HG03025 (cell line): ENCODE data around the gene RAD17.
"Not testable (repeated sequence)": the region's sequence is repeated elsewhere in the genome, so short reads cannot be mapped to it uniquely, and the experiment has no call there.

ENCODE experiments used
- ATAC-seq: cut with Tn5 transposase; IDR thresholded peaks from one replicate; pipeline ENCODE4 v1.9.1; 2021; ENCODE audit warnings: mild to moderate bottlenecking, moderate library complexity; ENCODE audit not compliant: unreplicated experiment, low FRiP score

RAD17 gene, protein sequence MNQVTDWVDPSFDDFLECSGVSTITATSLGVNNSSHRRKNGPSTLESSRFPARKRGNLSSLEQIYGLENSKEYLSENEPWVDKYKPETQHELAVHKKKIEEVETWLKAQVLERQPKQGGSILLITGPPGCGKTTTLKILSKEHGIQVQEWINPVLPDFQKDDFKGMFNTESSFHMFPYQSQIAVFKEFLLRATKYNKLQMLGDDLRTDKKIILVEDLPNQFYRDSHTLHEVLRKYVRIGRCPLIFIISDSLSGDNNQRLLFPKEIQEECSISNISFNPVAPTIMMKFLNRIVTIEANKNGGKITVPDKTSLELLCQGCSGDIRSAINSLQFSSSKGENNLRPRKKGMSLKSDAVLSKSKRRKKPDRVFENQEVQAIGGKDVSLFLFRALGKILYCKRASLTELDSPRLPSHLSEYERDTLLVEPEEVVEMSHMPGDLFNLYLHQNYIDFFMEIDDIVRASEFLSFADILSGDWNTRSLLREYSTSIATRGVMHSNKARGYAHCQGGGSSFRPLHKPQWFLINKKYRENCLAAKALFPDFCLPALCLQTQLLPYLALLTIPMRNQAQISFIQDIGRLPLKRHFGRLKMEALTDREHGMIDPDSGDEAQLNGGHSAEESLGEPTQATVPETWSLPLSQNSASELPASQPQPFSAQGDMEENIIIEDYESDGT

DNA sequence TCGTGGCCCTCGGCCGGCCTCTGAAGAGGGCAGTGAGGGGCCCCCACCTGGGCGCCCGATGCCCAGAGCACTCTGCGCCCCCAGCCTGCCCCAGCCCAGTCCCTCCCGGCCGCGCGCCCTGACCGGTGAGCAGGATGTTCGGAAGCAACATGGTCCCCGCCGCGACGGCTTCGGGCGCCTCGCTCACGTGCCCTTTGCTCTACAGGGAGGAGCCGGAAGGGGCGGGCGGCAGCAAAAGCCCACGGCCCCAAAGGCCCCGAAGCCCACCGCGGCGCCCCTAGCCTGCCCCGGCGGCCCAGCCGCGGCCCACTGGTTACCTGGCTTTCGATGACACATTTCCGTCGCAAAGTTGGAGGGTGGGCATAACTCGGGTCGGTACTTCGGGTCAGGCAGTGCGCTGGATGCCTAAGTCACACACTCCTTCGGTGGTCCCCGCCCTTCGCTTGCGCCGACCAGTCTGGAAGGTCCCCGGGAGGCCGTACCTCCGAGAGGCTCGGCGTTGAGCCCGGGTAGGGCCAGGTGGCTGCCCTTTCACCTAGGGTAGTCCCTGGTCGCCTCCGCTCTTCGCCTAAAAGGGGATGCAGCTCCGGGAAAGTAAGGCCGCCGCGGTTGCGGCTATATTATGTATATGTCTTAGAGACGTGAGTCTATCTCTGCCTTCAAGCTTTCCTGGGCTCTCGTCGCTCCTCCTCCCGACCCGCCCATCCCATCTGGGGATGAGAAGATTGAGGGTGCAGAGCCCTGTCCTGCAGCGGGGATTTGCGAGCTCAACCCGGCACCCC is at the start of gene RAD17, which contains the start of the genes AK6 and TAF9:
Gene RAD17, plus strand, starts transcription at position 479 of the 782 bp plus-strand sequence. CDS start 2,391 bp downstream, outside the sequence.
Gene AK6, minus strand, starts transcription at position 181 of the 782 bp plus-strand sequence. Its CDS starts 30 bp downstream, at position 151.
Gene TAF9, minus strand, starts transcription at position 181 of the 782 bp plus-strand sequence. CDS start 3,783 bp downstream, outside the sequence.
- peak; percentile 88 for ATAC-seq

DNA sequence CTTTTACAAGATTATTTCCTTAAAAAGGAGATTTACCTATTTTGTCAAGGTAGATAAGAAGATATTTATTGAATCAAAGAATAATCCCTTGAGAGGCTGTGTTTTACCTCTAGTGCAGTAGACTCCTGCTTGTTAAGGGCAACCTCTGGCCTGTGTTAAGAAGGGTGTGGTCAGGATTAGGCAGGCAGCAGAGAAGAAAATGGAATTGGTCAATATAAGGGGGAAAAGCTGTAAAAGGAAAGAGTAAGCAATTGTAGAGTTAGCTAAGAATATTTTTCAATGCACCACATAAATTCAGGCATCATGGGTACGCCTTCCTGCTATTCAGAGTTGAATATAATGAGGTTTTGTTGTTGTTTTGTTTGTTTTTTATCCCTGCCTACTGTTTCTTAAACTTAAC is 43.3 kb upstream of the RAD17 start:
- no peak for ATAC-seq

DNA sequence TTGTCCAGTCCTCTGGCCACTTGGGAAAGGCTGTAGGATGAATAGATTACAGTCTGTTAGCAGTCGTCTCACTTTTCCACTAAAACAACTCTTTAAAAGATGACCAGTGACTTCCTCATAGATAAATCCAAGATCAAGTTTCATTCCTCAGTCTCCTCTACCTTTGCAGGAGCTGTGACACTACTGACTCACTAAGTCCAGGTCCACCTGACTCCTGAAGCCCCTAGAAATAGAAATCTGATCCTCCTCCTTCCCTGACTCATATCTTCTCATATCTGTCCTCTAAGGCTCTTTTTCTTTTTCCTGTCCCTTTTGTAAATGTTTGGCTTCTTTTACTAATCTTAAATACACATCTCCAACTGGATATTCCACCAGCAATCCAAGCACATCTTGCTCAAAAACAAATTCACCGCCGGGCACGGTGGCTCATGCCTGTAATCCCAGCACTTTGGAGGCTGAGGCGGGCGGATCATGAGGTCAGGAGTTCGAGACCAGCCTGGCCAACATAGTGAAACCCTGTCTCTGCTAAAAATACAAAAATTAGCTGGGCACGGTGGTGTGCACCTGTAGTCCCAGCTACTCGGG is 39.6 kb upstream of the RAD17 start:
- no peak for ATAC-seq

DNA sequence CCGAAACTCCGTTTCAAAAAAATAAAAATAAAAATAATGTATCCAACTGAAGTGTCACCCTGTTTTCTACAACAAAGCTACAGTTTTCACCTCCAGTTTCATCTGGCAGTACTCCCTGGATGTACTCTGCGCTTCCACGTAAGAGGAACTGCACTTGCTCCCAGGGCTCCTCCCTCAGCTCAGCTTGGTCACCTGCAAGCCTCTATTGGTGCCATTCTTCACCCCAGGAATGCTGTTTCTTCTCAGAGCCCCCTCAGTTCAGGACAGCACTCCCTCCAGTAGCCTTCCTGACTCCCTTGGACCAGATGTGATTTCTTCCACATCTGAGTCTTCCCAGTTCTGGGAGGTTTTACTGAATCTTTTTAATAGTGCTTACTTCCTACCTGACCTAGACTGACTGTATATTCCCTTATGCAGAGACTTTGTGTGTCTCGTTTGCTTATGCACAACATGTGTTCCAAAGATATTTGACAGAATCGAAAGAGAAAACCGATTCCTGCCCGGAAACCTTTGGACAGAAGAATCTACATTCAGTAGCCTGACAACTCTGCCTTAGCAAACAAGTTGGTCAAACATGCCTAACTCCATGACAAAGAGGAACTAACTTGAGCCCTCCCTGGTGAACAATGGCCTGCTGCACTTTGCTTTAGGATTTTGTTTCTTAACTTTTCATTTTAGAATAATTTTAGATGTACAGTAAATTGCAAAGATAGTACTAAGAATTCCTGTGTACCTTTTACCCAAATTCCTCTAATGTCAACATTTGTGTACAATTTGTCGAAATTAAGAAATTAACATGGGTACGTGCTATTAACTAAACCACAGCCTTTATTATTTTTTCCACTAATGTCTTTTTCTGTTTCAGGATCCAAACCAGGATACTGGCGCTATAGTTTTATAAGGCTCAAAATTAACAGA is 37.8 kb upstream of the RAD17 start:
- no peak for ATAC-seq

DNA sequence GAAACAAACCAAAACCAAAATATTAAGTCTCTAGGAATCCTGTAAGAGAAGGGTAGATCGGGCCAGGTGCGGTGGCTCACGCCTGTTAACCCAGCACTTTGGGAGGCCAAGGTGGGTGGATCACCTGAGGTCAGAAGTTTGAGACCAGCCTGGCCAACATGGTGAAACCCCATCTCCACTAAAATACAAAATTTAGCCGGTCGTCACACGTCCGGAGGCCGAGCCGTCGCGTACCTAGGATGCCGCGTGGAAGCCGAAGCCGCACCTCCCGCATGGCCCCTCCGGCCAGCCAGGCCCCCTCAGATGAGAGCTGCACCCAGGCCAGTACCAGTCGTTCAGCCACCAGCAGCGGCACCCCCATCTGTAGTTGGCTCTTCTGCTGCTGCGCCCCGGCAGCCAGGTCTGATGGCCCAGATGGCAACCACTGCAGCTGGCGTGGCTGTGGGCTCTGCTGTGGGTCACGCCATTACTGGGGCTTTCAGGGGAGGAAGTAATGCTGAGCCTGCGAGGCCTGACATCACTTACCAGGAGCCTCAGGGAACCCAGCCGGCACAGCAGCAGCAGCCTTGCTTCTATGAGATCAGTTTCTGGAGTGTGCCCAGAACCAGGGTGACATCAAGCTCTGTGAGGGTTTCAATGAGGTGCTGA is 35.8 kb upstream of the RAD17 start:
- ATAC-seq: not testable (repeated sequence)

DNA sequence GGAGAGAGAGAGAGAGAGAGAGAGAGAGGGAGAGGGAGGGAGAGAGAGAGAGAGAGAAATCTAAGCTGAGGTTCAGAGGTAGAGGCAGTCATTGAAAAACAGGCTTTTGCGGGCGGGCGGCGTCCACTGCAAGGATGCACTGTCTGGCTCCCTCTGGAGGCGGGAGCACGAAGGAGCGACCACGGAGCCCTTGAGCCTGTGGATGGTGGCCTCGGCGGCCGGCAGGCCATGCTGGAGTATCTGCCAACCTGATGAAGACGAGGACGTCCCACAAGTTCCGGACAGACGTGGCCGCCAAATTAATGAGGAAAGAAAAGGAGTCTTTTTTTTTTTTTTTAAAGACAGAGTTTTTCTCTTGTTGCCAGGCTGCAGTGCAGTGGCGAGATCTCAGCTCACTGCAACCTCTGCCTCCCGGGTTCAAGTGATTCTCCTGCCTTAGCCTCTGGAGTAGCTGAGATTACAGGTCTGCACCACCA is 34.8 kb upstream of the RAD17 start:
- ATAC-seq: peak; percentile 45

DNA sequence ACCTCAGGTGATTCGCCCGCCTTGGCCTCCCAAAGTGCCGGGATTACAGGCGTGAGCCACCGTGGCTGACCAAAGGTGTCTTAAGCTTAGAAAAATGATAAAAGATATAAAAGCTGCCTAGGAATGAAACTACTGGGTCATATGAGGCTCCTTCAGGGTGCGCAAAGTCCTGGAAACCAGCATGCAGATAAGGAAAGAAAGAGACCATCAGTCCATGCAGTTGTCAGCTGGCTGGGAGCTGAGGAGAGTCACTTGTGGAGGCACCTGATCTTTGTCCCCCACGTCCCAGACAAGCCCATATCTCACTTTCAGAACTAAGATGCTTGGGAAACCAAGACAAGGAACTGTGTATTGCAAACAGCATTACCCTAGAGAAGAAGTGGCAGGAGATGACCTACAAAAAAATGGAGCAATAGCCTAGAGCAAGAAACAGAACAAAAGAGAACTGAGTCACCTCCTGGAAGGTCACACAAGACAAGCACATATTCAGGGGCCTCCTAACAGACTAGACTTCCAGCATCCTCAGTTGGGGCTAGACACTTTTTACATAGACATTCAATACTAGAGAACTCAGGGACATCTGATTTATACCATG is 34.2 kb upstream of the RAD17 start:
- no peak for ATAC-seq

DNA sequence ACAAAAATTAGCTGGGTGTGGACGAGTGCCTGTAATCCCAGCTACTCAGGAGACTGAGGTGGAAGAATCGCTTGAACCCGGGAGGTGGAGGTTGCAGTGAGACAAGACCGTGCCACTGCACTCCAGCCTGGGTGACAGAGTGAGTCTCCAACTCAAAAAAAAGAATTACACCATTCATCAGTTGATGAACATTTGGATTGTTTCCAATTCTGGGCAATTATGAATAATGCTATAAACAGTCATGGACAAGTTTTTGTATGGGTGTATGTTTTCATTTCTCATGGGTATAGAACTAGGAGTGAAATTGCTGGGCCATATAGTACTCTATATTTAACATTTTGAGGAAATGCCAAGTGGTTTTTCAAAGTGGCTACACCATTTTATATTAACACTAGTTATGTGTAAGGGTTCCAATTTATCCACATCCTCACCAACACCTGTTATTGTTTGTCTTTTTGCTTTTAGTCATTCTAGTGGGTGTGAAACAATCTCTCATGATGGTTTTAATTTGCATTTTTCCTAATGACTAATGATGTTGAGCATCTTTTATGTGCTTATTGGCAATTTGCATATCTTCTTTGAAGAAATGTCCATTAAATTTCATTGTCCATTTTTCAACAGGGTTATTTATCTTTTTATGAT is 28.0 kb upstream of the RAD17 start:
- no peak for ATAC-seq

DNA sequence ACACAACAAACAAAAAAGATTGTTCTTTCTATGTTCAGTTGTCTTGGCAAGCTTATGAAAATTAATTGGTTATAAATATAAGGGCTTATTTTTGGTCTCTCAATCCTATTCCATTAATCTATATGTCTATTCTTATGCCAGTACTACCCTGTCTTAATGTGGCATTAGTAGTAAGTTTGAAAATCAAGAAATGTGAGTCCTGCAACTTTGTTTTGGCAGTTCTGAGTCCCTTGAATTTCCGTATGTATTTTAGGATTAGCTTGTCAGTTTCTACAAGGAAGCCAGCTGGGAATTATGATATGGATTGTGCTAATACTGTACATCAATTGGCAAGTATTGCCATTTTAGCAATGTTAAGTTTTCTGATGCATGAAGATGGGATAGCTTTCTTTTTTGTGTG is 26.5 kb upstream of the RAD17 start:
- no peak for ATAC-seq

DNA sequence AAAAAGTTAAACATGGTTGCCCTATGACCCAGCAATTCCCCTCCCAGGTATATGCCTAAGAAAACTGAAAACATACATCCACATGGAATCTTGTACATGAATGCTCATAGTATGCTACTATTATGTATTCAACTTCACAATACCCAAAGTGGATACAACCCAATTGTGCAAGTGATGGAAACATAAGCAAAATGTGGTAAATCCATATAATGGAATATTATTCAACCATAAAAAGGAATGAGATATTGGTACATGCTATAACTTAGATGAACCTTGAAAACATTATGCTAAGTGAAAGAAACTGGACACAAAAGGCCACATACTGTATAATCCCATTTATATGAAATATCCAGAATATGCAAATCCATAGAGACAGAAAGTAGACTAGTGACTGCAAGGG is 19.0 kb upstream of the RAD17 start:
- no peak for ATAC-seq

DNA sequence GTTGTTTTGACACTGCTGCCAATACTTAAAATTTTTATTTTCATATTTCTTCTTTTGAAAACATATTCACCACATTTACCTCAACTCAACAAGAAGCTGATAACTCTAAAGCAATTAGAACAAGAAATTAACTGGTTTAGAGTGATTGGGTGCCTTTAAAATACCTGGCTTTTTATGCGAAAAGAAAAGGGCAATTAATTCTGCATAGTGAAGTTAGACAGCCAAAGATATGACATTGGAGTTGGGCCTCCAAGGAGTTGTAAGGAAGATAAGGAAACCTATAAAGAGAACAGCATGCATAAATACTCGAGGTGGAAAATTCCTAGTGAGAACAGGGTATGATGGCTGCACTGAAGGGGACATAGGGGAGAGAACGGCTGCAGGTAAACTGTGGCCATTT is 9.9 kb upstream of the RAD17 start:
- no peak for ATAC-seq

DNA sequence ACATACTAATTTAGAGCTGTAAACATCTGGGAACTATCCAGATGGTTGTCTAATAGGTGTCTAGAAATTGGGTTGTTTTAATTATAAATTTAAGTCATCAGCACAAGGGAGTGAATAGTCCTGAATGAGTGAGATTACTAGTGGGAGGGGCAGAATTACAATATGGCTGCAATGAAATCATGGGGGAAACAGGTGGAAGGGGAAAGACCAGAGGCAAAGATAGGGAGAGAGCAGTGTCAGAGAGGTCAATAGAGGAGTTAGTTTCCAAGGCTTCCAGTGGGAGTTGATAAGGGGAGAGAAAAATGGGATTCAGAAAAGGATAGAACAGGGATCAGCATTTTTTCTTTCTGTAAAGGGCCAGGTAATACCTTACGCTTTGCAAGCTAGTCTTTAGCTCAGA is 9.2 kb upstream of the RAD17 start:
- ATAC-seq: no peak

DNA sequence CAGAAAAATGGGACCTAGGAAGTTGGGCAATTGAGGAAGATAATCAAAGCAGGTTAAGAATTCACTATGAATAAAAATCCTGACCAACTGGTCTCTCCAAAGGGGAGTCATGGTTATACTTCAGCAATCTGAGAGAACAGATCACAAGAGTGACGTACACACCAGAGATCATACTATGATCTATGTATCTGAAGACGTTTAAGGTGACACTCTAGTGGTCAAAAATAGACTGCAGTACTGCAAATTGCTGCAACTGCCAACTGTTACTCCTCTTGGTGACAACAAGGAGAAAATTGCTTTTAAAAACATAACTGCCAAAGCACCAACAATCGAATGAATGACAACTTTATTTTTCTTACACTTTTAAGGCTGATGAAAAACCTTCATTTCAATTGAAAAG is 5.2 kb upstream of the RAD17 start:
- ATAC-seq: no peak

DNA sequence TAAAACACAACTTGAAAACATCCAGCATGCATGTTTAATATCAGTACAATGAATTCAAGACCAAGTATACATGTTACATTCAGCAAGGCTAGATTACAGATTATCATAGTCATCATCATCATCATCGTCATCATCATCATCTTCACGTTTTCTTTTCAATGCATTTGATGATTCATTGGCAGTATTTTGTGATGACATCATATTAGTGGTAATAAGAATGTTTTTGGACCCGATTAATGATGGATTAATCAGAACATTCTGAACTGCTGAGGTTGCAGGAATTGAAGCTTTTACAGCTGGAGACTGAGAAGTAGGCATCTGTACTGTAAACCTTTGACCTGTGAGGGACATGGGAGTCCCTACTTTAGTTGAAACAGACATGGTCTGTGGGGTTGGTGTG is 4.8 kb upstream of the RAD17 start:
- ATAC-seq: no peak

DNA sequence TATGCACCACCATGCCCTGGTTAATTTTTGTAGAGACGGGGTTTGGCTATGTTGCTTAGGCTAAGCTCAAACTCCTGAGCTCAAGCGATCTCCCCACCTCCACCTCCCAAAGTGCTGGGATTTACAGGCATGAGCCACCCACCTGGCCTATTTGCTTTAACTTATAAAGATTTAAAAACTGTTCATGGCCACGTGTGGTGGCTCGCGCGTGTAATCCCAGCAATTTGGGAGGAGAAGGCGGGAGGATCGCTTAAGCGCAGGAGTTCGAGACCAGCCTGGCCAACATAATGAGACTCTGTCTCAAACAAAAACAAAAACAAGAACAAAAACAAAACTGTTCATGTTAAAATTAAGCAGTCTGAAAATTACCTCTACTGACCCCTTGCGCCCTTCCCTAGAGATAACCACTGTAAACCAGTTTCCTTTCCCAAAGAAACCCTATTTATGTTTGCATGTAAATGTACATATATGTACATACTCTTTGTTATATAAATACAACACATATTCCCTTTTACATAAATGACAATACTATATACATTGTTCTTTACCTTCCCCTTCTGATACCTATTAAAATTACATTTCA is 1.8 kb upstream of the RAD17 start:
- no peak for ATAC-seq

DNA sequence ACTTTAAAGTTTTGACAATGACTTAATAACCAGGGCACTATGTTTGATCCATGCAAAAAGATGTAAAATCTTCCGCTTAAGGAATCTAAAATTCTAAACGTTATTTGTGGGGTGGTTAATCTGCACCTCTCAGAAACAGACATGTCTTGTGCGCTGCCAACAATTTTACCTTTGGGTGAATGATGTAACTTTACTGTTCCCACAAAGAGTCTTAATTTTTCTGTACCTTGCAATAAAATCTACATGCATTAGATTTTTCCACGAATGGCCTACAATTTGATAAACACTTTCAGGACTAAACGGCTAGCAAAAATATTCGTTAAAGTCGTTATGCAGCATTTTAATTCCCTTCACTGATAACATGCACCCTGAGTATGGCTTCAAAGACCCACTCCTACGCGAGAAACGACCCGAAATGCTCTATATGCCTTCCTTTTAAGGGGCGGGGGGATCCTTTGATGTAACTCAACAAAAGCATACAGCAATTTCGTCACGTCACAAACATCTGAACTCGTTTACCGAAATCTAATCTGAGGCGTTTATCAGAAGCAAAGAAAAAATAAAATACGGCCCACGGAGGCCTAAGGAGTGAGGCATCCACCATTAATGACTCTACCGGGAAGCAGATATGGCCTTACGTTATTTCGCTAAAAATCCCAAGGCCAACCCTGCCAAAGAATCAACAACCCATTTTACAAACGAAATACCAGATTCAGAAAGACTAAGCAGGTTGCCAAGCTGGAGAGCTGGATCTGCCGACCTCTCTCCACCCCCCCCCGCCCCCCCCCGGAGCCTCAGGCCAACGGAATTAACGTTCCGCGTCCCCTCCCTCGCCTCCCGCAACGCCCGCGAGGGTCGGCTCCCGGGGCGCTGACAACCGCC is 919 bp upstream of the RAD17 start:
- ATAC-seq: peak; percentile 19

DNA sequence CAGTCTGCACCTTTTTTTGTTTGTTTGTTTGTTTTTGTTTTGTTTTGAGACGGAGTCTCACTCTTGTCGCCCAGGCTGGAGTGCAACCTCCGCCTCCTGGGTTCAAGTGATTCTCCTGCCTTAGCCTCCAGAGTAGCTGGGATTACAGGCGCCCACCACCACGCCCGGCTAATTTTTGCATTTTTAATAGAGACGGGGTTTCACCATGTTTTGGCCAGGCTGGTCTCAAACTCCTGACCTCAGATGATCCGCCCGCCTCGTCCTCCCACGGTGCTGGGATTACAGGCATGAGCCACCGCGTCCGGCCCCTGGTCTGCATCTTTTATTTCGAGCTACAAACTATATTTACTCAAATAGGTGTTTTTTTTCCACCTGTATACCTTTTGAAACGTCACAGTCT is 717 bp downstream of the RAD17 start:
- not testable (repeated sequence) for ATAC-seq
